ENCODE measurements around the gene RUVBL2. TPM values are rescaled to one million over a fixed set of nuclear protein-coding genes. Genes with fewer than 3 reads are reported as not detected.
A peak's percentile ranks its signal among the peaks of the same experiment; 100 is the strongest.
"Not testable (repeated sequence)": the region's sequence is repeated elsewhere in the genome, so short reads cannot be mapped to it uniquely, and the experiment has no call there.

RUVBL2 gene
- total RNA-seq, 1 donor from 2014 or later = 64.2 TPM

DNA sequence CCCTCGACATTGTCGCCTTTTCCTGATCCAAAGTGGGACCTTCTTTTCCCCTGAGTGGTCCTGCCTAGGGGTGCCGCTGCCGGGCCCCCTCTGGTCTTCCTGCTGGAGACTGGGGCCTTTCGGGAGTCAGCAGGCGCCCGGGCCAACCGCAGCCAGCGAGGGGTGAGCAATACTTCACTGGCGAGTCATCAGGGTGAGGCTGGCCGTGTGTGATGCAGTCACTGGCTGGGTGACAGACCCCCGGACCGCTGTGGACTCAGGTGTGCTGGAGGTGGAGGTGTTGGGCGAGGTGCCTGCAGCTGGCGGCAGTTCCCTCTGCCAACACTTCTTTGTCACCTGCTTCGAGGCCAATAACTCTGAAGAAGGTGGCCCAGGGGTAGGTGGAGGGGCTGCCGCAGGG is 48.5 kb downstream of the RUVBL2 start:
- Mint-ChIP-seq H3K27ac (ENCODE audit: unreplicated experiment) (no peak overlapping the region), H3K27me3 (ENCODE audit: unreplicated experiment) (no peaks in the 10 kb centered on the region), H3K9me3 (ENCODE audit: unreplicated experiment) (no peaks in the 10 kb centered on the region), H3K36me3 (ENCODE audit: unreplicated experiment) (no peaks in the 10 kb centered on the region), H3K4me1 (ENCODE audit: unreplicated experiment) (peaks cover 12% of the 10 kb centered on the region), H3K4me3 (ENCODE audit: unreplicated experiment) (no peak overlapping the region)
- no peak for DNase-seq (ENCODE audit: extremely low spot score, unreplicated experiment)
- TF ChIP-seq, protein P1, sequence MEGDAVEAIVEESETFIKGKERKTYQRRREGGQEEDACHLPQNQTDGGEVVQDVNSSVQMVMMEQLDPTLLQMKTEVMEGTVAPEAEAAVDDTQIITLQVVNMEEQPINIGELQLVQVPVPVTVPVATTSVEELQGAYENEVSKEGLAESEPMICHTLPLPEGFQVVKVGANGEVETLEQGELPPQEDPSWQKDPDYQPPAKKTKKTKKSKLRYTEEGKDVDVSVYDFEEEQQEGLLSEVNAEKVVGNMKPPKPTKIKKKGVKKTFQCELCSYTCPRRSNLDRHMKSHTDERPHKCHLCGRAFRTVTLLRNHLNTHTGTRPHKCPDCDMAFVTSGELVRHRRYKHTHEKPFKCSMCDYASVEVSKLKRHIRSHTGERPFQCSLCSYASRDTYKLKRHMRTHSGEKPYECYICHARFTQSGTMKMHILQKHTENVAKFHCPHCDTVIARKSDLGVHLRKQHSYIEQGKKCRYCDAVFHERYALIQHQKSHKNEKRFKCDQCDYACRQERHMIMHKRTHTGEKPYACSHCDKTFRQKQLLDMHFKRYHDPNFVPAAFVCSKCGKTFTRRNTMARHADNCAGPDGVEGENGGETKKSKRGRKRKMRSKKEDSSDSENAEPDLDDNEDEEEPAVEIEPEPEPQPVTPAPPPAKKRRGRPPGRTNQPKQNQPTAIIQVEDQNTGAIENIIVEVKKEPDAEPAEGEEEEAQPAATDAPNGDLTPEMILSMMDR (IDR thresholded peaks at IDR 0.05) = no peak

DNA sequence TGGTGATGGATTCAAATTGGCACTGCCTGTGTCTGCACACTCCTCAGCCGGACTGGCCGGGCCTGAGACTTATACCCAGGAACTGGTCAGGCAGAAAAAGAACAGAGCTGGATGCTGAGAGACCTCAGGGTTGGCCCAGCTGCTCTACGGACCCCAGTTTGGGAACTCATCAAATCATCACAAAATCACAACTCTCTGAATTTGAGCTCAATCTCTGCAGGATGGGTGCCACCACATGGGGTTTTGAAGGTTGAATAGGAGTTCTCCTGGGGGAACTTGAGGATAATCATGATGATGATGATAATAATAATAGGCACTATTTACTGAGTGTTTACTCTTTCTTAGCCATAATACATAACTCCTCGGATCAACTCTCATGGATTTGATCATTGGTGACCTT is 49.0 kb downstream of the RUVBL2 start:
- H3K4me3 Mint-ChIP-seq (ENCODE audit: unreplicated experiment); H3K36me3 Mint-ChIP-seq (ENCODE audit: unreplicated experiment); H3K27me3 Mint-ChIP-seq (ENCODE audit: unreplicated experiment); H3K9me3 Mint-ChIP-seq (ENCODE audit: unreplicated experiment); H3K27ac Mint-ChIP-seq (ENCODE audit: unreplicated experiment); DNase-seq (ENCODE audit: extremely low spot score, unreplicated experiment): not testable (repeated sequence)
- peaks cover 12% of the 10 kb centered on the region for H3K4me1 Mint-ChIP-seq (ENCODE audit: unreplicated experiment)

DNA sequence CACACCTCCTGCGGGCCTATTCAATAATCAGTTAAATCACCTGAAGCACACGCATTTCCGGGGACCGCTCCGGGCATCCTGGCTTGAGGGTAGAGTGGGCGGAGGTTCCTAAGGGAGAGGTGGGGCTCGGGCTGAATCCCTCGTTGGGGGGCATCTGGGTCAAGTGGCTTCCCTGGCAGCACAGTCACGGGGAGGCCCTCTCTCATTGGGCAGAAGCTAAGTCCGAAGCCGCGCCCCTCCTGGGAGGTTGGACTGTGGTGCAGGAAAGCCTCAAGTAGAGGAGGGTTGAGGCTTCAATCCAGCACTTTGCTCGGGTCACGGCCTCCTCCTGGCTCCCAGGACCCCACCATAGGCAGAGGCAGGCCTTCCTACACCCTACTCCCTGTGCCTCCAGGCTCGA is 49.9 kb downstream of the RUVBL2 start, which contains the start of gene CGB5:
Gene CGB5 (plus strand): TSS at position 301 of the 400 bp plus-strand sequence. CDS start 362 bp downstream, outside the sequence.
- DNase-seq (ENCODE audit: extremely low spot score, unreplicated experiment); H3K4me3 Mint-ChIP-seq (ENCODE audit: unreplicated experiment); H3K36me3 Mint-ChIP-seq (ENCODE audit: unreplicated experiment); H3K9me3 Mint-ChIP-seq (ENCODE audit: unreplicated experiment); H3K27me3 Mint-ChIP-seq (ENCODE audit: unreplicated experiment); H3K4me1 Mint-ChIP-seq (ENCODE audit: unreplicated experiment); H3K27ac Mint-ChIP-seq (ENCODE audit: unreplicated experiment): not testable (repeated sequence)

DNA sequence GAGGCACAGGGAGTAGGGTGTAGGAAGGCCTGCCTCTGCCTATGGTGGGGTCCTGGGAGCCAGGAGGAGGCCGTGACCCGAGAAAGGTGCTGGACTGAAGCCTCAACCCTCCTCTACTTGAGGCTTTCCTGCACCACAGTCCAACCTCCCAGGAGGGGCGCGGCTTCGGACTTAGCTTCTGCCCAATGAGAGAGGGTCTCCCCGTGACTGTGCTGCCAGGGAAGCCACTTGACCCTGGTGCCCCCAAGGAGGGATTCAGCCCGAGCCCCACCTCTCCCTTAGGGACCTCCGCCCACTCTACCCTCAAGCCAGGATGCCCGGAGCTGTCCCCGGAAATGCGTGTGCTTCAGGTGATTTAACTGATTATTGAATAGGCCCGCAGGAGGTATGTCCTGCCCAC is 55.3 kb downstream of the RUVBL2 start, which contains the start of gene CGB8:
Gene CGB8 (minus strand): TSS at position 101 of the 400 bp plus-strand sequence. CDS start 372 bp downstream, outside the sequence.
- H3K27ac Mint-ChIP-seq (ENCODE audit: unreplicated experiment); H3K4me3 Mint-ChIP-seq (ENCODE audit: unreplicated experiment); H3K4me1 Mint-ChIP-seq (ENCODE audit: unreplicated experiment); H3K36me3 Mint-ChIP-seq (ENCODE audit: unreplicated experiment); H3K27me3 Mint-ChIP-seq (ENCODE audit: unreplicated experiment); DNase-seq (ENCODE audit: extremely low spot score, unreplicated experiment); H3K9me3 Mint-ChIP-seq (ENCODE audit: unreplicated experiment): not testable (repeated sequence)

DNA sequence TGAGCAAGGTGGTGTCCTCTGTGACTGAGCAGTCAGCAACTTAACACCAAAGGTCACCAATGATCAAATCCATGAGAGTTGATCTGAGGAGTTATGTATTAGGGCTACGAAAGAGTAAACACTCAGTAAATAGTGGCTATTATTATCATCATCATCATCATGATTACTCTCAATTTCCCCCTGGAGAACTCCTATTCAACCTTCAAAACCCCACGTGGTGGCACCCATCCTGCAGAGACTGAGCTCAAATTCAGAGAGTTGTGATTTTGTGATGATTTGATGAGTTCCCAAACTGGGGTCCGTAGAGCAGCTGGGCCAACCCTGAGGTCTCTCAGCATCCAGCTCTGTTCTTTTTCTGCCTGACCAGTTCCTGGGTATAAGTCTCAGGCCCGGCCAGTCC is 56.1 kb downstream of the RUVBL2 start:
- not testable (repeated sequence) for H3K27me3 Mint-ChIP-seq (ENCODE audit: unreplicated experiment); H3K36me3 Mint-ChIP-seq (ENCODE audit: unreplicated experiment); DNase-seq (ENCODE audit: extremely low spot score, unreplicated experiment); H3K4me3 Mint-ChIP-seq (ENCODE audit: unreplicated experiment); H3K4me1 Mint-ChIP-seq (ENCODE audit: unreplicated experiment); H3K9me3 Mint-ChIP-seq (ENCODE audit: unreplicated experiment); H3K27ac Mint-ChIP-seq (ENCODE audit: unreplicated experiment)

DNA sequence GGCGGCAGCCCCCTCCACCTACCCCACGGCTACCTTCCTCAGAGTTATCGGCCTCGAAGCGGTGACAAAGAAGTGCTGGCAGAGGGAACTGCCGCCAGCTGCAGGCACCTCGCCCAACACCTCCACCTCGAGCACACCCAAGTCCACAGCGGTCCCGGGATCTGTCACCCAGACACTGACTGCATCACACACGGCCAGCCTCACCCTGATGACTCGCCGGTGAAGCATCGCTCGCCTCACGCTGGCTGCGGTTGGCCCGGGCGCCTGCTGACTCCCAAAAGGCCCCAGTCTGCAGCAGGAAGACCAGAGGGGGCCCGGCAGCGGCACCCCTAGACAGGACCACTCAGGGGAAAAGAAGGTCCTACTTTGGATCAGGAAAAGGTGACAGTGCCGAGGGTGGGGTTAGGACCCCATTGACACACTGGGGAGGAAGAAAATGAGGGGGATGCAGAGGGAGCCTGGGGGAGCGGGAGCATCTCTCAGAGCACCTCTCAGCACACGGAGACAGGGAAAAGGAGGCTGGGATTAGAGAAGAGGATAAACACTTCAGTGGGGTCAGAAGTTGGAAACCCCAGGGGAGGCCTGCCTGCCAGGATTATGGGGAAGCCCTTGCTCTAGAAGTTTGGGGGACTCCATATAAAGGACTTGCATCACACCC is 56.8 kb downstream of the RUVBL2 start:
- H3K4me1 Mint-ChIP-seq (ENCODE audit: unreplicated experiment); H3K27ac Mint-ChIP-seq (ENCODE audit: unreplicated experiment); DNase-seq (ENCODE audit: extremely low spot score, unreplicated experiment); H3K36me3 Mint-ChIP-seq (ENCODE audit: unreplicated experiment); H3K4me3 Mint-ChIP-seq (ENCODE audit: unreplicated experiment); H3K9me3 Mint-ChIP-seq (ENCODE audit: unreplicated experiment); H3K27me3 Mint-ChIP-seq (ENCODE audit: unreplicated experiment): not testable (repeated sequence)

DNA sequence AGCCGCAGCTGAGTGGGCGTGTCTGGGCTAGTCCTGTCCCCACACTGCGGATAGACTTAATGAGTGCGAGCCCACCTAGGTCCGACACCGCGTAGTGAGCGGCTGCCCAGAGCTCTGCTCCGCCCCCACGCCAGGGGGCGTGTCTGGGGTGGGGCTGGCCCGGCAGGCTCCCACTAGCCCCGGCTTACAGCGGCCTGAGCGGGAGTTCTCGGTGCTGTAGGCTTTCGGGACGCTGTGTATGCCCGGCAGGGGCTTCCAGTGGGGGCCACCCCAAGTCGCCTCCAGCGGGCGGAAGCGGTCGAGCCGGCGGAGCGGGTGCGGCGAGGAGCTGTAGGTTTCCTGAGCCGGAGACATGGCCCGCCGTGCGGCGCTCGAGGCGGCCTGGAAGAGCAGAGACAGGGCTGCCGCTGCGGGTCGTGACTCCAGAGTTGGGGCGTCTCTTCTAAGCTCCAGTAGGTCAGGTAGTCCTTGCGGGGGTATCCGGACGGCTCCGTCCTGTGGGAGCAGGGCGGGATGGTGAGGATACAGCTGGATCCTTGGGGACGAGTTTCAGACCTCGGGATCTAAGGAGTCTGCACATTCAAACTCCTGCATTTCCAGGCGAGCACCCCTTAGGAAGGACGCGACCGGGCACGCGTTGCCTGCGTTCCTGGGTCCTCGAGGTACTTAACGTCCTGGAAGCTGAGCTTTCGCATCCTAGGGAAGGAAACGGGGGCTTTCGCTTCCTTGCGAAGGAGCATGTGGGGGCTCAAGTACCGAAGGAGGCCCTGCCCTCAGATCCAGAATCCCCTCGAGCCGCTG is 62.6 kb downstream of the RUVBL2 start:
- no peaks in the 10 kb centered on the region for H3K36me3 Mint-ChIP-seq (ENCODE audit: unreplicated experiment)
- H3K27me3 Mint-ChIP-seq (ENCODE audit: unreplicated experiment) = peaks cover 6% of the 10 kb centered on the region
- DNase-seq (ENCODE audit: extremely low spot score, unreplicated experiment) = no peak
- no peaks in the 10 kb centered on the region for H3K9me3 Mint-ChIP-seq (ENCODE audit: unreplicated experiment)
- H3K4me1 Mint-ChIP-seq (ENCODE audit: unreplicated experiment) = peaks cover 15% of the 10 kb centered on the region
- H3K27ac Mint-ChIP-seq (ENCODE audit: unreplicated experiment) = no peak overlapping the region
- TF ChIP-seq, protein P1 (IDR thresholded peaks at IDR 0.05) = peak; percentile 56
- peak overlapping the region; percentile 74 for H3K4me3 Mint-ChIP-seq (ENCODE audit: unreplicated experiment)

DNA sequence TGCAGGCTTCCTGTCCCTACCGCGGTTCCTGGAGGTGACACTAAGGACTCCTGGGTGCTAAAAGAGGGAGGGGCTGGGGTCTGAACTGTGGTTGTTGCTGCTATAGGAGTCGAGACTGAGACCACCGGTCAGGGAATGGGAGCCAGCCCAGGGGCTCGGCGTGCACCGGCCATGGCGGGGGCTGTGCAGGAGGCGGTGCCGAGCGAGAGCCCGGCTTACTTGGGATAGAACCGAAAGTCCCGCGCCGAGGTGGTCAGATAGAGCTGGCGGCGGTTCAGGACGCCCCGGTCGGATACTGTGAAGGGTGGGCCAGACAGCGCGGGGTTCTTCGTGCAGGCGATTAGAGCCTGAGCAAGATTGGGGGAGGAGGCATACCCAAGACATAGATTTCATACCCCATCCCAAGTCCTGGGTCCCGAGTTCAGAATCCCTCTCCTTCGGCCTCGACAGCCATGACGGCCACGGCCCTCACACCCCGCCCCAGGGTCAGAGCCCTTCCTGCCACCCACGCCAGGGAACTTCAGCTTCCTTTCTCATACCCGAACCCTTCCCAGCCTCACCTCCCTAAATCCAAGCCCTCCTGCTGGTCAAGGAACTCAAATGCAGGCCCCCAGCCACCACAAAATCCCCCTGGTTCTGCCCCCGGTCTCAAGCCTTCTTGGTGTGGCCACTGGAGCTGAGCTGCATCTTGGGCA is 63.4 kb downstream of the RUVBL2 start:
- not testable (repeated sequence) for H3K36me3 Mint-ChIP-seq (ENCODE audit: unreplicated experiment); DNase-seq (ENCODE audit: extremely low spot score, unreplicated experiment); H3K9me3 Mint-ChIP-seq (ENCODE audit: unreplicated experiment); H3K27ac Mint-ChIP-seq (ENCODE audit: unreplicated experiment); H3K27me3 Mint-ChIP-seq (ENCODE audit: unreplicated experiment)
- H3K4me1 Mint-ChIP-seq (ENCODE audit: unreplicated experiment) = peaks cover 15% of the 10 kb centered on the region
- peak overlapping the region; percentile 74 for H3K4me3 Mint-ChIP-seq (ENCODE audit: unreplicated experiment)
